Breast epithelium (tissue), 3 donors: ENCODE measurements around the gene MISFA.

ENCODE experiments used
- POLR2A ChIP-seq: fragments of 450-650 bp; IDR thresholded peaks from one replicate; pipeline ENCODE4 v1.6.1; 2016; ENCODE audit warnings: antibody characterized with exemption, mild to moderate bottlenecking, moderate library complexity
- TF ChIP-seq, protein P1 (sequence below), 3 donors: fragments of 450-650 bp; IDR thresholded peaks; one replicate each; pipeline ENCODE4 v1.5.1; 2016 to 2017; ENCODE audit warnings: antibody characterized with exemption in 3 of 3, mild to moderate bottlenecking in 3 of 3, moderate library complexity in 3 of 3

DNA sequence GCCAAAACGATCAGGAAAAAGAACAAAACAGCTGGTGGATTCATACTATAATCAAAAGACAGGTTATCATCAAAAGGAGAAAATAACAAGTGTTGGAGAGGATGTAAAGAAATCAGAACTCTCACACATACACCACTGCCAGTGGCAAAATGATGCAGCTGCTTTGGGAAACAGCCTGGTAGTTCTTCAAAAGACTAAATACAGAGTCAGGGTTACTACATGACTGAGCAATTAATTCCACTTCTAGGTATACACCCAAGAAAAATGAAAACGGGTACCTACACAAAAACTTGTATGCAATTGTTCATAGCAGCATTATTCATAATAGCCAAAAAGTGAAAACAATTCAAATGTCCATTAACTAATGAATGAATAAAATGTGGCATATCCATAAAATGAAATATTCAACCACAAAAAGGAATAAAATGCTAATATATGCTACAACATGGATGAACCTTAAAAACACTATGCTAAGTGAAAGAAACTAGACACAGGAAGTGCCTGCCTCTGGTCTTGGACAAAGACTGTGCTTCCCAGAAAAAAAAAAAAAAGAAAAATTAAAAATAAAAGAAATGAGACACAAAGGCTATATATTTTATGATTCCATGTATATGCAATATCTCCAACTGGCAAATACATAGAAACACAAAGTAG lies 19.3 kb upstream of the MISFA start:
- TF ChIP-seq, protein P1, sequence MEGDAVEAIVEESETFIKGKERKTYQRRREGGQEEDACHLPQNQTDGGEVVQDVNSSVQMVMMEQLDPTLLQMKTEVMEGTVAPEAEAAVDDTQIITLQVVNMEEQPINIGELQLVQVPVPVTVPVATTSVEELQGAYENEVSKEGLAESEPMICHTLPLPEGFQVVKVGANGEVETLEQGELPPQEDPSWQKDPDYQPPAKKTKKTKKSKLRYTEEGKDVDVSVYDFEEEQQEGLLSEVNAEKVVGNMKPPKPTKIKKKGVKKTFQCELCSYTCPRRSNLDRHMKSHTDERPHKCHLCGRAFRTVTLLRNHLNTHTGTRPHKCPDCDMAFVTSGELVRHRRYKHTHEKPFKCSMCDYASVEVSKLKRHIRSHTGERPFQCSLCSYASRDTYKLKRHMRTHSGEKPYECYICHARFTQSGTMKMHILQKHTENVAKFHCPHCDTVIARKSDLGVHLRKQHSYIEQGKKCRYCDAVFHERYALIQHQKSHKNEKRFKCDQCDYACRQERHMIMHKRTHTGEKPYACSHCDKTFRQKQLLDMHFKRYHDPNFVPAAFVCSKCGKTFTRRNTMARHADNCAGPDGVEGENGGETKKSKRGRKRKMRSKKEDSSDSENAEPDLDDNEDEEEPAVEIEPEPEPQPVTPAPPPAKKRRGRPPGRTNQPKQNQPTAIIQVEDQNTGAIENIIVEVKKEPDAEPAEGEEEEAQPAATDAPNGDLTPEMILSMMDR (IDR thresholded peaks at IDR 0.05): no peak
- no peak for TF ChIP-seq POLR2A
